HG03280 (cell line): ENCODE data around the gene LPP.

Experiments
- ATAC-seq: cut with Tn5 transposase; IDR thresholded peaks from one replicate; pipeline ENCODE4 v1.9.1; 2021; ENCODE audit warnings: mild to moderate bottlenecking, moderate library complexity; ENCODE audit not compliant: unreplicated experiment

The LPP gene

DNA sequence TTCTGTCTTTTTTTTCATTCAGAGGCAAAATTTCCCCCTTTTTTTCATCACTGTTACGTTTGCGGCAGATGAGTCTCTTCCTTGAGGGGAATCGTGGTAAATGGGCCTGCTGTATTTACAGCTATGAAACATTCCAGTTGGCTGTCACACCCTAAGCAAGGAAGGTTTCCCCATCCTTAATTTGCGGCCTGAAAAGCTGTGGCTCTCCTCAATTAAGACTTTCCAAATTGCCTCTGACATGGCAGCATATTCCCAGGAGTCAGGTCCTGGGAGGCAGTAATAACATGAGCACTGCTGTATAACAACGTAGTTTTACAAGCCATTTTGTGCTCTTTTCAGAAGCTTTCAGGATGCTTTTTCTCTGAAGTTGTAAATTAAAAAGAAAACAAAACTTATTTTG is 420.9 kb downstream of the LPP start:
- ATAC-seq: no peak

- ATAC-seq: no peak
These were observed 421.5 kb downstream of the LPP start for GRCh38 chr3:188575501-188575900.

GRCh38 chr3:188577539-188577938 is 423.6 kb downstream of the LPP start:
- ATAC-seq: no peak

DNA sequence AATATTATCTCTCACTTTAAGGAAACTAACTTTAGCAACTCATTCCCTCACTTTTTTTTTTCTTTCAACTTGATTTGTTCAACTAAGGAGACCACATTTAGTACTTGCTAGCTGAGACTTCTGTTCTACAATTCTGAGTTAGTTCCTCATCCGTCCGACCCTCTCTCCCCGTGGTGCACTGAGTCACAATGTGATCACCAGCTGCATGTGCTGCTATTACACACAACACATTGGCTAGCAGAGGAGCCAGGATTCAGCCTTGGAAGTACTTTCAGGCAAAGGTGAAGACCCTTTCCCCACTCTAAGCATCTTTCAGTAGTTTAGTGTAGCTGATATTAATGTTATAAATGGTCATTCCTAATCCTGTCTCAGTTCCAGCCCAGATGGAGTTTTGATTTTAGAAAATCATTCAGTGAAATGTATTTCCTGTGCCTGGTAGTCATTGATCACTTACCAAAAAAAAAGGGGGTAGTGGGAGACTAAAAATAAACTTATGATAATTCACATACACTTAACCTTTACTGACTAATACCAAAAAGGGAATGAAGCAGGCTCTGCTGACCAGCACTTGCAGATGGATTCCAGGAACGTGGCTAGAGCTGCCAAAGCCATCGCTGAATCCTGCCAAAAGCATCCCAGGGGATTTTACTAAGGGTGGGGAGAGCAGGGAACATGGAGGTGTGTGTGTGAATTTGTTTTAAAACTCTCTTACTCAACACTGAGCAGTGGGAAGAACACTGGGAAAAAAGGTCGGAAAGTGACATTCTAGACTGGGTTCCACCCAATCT is 424.8 kb downstream of the LPP start:
- no peak for ATAC-seq

GRCh38 chr3:188580223-188580622 is 426.3 kb downstream of the LPP start:
- ATAC-seq: no peak

GRCh38 chr3:188580659-188581058 is 426.7 kb downstream of the LPP start:
- no peak for ATAC-seq

DNA sequence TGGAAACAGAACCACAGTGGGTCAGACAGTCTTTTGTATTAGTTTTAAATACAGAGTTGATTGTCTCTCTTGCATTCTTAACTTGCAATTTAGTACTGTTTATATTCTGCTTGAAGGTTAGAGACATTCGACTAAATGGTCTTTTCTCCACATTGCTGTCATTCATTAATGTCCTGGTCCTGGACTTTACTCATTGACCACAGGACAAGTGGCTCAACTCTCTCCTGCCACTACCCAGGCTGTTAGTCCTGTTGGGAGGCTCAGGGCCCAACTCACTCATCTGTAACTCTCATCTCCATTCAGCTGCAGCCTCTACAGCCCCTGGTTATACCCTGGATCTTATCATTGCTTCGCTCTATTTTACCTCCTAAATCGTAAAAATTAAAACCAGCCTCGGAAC is 427.4 kb downstream of the LPP start:
- ATAC-seq: no peak

GRCh38 chr3:188581792-188582191 is 427.8 kb downstream of the LPP start:
- no peak for ATAC-seq

DNA sequence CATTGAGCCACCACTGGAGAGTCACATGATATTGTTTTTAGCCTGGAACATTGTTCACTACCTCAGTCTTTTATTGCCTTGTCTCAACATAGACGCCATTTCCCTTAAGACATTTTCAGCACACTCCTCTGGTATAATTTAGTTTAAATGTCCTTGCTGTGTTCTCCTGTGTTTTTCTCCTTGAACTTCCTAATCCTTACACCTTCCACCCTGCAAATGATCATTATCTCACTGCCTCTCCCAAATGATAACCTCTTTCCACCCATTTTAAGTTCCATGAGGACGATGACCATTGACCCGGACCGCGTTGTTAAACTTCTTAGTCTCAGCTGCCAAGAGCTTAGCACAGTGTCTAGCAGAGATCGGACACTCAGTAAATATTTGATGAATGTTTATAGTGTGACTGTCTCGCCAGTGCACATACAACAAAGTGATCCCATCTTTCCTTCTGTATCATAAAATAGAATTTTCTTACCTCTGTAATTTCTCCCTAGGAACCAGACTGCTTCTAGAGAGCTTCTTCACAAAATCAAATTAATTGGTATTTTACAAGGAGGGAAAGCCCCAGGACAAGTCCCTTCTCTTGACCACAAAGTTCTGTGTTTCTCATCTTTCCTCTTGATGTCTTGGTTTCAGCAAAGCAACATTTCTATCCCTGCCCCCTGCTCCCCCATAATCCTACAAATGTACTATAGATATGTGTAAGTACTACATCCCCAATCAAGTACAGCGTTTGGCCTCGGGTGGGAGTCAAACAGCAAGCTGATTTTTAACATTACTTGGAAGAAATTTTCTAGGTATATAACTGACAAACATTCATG is 429.6 kb downstream of the LPP start:
- ATAC-seq: no peak

GRCh38 chr3:188584162-188584529 is 430.2 kb downstream of the LPP start:
- no peak for ATAC-seq

GRCh38 chr3:188584958-188585689 is 431.2 kb downstream of the LPP start:
- no peak for ATAC-seq

- ATAC-seq: no peak
These were observed 435.1 kb downstream of the LPP start for GRCh38 chr3:188589071-188589470.

GRCh38 chr3:188589771-188590170 is 435.8 kb downstream of the LPP start:
- ATAC-seq: no peak

GRCh38 chr3:188590557-188590956 is 436.6 kb downstream of the LPP start:
- no peak for ATAC-seq

- ATAC-seq: no peak
These were observed 440.2 kb downstream of the LPP start for GRCh38 chr3:188594139-188594538.

- ATAC-seq: no peak
These were observed 442.0 kb downstream of the LPP start for GRCh38 chr3:188595890-188596376.

GRCh38 chr3:188598894-188599293 is 444.9 kb downstream of the LPP start:
- ATAC-seq: no peak

DNA sequence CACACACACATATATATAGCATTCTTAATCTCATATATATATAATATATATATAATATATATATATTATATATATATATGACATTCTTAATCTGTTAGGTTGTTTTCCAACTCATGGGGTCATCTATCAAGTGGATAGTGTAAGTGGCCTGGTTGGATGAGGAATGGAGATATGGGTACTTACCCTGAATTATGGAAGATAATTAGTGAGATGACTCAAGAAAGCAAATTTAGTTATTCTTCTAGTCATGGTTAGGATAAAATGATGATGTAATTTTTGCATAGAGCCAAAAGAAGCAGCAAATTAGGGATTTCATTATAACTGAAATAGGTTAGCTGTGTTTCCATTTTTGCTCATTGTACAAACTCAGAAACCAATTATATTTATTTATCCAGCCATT is 448.2 kb downstream of the LPP start:
- no peak for ATAC-seq

- ATAC-seq: no peak
These were observed 448.7 kb downstream of the LPP start for GRCh38 chr3:188602620-188603019.

DNA sequence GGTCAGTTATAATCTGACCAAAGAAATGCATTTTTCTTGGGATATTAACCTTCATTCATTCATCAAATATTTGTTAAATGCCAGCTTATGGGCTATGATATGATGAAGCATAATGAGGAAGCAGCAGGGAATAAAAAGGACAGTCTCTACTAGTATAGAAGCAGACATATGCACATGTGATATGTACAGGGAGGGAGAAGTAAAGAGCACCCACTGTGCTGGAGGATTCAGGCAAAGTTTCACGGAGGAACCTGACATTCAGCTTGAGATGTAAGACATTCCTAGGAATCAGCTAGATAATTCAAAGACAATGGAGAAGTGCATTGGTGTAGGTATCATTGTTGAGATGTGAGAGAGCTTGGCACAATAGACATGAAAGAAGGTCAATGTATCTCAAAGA is 450.7 kb downstream of the LPP start:
- ATAC-seq: no peak

GRCh38 chr3:188605231-188605630 is 451.3 kb downstream of the LPP start:
- ATAC-seq: no peak
